ENCODE measurements around the gene ZNF625. TPM values are rescaled to one million over a fixed set of nuclear protein-coding genes. Genes with fewer than 3 reads are reported as not detected.

The ZNF625 gene
- total RNA-seq, 1 donor from 2014 or later: 16.1 TPM

DNA sequence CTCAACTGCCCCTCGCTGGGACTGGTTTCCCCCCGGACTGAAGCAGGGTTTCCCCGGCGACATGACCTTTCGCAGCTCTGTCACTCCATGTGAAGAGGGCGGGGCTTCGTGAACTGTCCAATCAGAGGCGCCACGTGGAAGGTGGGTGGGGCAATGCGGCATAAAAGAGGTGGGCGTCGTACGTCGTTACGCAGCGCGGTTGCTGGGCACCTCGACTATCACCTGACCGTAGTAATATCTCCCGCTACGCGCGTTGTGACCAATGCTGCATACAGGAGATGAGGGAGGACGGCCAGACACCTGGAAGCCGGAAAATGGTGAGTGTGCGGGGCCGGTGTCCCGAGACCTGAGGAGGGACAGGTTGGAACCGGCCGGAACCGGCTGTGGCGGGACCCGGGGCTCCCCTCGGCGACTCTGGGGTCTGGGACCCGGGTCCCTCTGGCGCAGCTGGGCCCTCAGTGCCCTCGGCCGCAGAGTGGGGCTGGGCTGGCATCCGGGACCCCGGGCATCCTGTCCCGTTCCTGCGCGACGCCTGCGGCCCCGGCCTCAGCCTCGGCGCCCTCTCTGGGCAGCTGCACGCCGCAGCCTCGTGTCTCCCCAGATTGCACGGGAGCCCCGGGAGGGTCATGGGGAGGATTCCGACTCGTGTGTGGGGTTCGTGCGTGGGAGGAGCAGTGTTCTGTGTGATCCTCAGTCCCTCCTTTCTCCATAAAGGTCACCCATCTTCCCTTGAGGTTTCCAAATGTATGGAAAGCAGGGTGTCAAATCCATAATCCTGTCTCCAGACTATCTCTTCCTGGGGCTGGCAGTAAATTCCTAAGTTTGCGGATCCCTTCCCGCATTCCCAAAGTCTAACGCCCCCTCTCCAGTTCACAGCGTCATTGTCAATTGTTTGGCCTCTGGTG, 38.5 kb upstream of the ZNF625 start:
- Histone ChIP-seq H3K9me3 (ENCODE audit: insufficient read depth, low read depth, low read length) (peaks cover 32% of the 10 kb centered on the region), H4K20me1 (ENCODE audit: insufficient read depth, low read length) (no peaks in the 10 kb centered on the region), H3K27ac (ENCODE audit: low read depth, low read length) (no peak overlapping the region), H3K4me3 (ENCODE audit: insufficient read depth, low read depth, low read length) (peak overlapping the region; percentile 42), H3K4me1 (ENCODE audit: insufficient read depth, low read length) (no peaks in the 10 kb centered on the region), H3K79me2 (ENCODE audit: insufficient read depth, low read length) (no peaks in the 10 kb centered on the region), H2AFZ (ENCODE audit: low read depth, low read length) (peak overlapping the region; percentile 52), H3K9ac (ENCODE audit: low read length) (peak overlapping the region; percentile 23), H3K4me2 (ENCODE audit: low read length) (peak overlapping the region; percentile 71), H3K27me3 (ENCODE audit: insufficient read depth, low read length) (no peaks in the 10 kb centered on the region), H3K36me3 (ENCODE audit: insufficient read depth, low read length) (peaks cover 4% of the 10 kb centered on the region)
- no peak for FAIRE-seq
- TF ChIP-seq, protein P1, sequence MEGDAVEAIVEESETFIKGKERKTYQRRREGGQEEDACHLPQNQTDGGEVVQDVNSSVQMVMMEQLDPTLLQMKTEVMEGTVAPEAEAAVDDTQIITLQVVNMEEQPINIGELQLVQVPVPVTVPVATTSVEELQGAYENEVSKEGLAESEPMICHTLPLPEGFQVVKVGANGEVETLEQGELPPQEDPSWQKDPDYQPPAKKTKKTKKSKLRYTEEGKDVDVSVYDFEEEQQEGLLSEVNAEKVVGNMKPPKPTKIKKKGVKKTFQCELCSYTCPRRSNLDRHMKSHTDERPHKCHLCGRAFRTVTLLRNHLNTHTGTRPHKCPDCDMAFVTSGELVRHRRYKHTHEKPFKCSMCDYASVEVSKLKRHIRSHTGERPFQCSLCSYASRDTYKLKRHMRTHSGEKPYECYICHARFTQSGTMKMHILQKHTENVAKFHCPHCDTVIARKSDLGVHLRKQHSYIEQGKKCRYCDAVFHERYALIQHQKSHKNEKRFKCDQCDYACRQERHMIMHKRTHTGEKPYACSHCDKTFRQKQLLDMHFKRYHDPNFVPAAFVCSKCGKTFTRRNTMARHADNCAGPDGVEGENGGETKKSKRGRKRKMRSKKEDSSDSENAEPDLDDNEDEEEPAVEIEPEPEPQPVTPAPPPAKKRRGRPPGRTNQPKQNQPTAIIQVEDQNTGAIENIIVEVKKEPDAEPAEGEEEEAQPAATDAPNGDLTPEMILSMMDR (IDR thresholded peaks at IDR 0.05; ENCODE audit: insufficient read depth, low read depth, low read length): no peak
- no peak for TF ChIP-seq EZH2 (IDR thresholded peaks at IDR 0.05; ENCODE audit: insufficient read depth, low read length)
- Mint-ChIP-seq H3K36me3 (ENCODE audit: low read depth, unreplicated experiment) (peaks cover 53% of the 10 kb centered on the region), H3K9me3 (ENCODE audit: unreplicated experiment) (peaks cover 66% of the 10 kb centered on the region), H3K4me3 (ENCODE audit: unreplicated experiment) (no peak overlapping the region), H3K4me1 (ENCODE audit: low read depth, unreplicated experiment) (no peaks in the 10 kb centered on the region), H3K27ac (ENCODE audit: unreplicated experiment) (no peak overlapping the region), H3K27me3 (ENCODE audit: low read depth, unreplicated experiment) (no peaks in the 10 kb centered on the region)
- DNase-seq (ENCODE audit: low read depth): peak; percentile 58

DNA sequence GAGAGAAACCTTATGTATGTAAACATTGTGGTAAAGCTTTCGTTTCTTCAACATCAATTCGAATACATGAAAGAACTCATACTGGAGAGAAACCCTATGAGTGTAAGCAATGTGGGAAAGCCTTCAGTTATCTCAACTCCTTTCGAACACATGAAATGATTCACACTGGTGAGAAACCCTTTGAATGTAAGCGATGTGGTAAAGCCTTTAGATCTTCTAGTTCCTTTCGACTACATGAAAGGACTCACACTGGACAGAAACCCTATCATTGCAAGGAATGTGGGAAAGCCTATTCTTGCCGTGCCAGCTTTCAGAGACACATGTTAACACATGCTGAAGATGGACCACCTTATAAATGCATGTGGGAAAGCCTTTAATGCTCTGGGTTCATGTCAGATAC, 31.1 kb upstream of the ZNF625 start:
- TF ChIP-seq, protein P1 (IDR thresholded peaks at IDR 0.05; ENCODE audit: insufficient read depth, low read depth, low read length): no peak
- no peak for TF ChIP-seq EZH2 (IDR thresholded peaks at IDR 0.05; ENCODE audit: insufficient read depth, low read length)
- Mint-ChIP-seq H3K27me3 (ENCODE audit: low read depth, unreplicated experiment) (no peaks in the 10 kb centered on the region), H3K9me3 (ENCODE audit: unreplicated experiment) (peaks cover 83% of the 10 kb centered on the region), H3K36me3 (ENCODE audit: low read depth, unreplicated experiment) (peaks cover 83% of the 10 kb centered on the region), H3K4me3 (ENCODE audit: unreplicated experiment) (no peak overlapping the region), H3K27ac (ENCODE audit: unreplicated experiment) (no peak overlapping the region), H3K4me1 (ENCODE audit: low read depth, unreplicated experiment) (no peaks in the 10 kb centered on the region)
- Histone ChIP-seq H4K20me1 (ENCODE audit: insufficient read depth, low read length) (no peaks in the 10 kb centered on the region), H3K27me3 (ENCODE audit: insufficient read depth, low read length) (no peaks in the 10 kb centered on the region), H3K36me3 (ENCODE audit: insufficient read depth, low read length) (peaks cover 29% of the 10 kb centered on the region), H3K4me1 (ENCODE audit: insufficient read depth, low read length) (no peaks in the 10 kb centered on the region), H2AFZ (ENCODE audit: low read depth, low read length) (no peak overlapping the region), H3K9ac (ENCODE audit: low read length) (no peak overlapping the region), H3K79me2 (ENCODE audit: insufficient read depth, low read length) (peaks cover 5% of the 10 kb centered on the region), H3K4me2 (ENCODE audit: low read length) (no peak overlapping the region), H3K4me3 (ENCODE audit: insufficient read depth, low read depth, low read length) (no peak overlapping the region), H3K27ac (ENCODE audit: low read depth, low read length) (no peak overlapping the region), H3K9me3 (ENCODE audit: insufficient read depth, low read depth, low read length) (peaks cover 57% of the 10 kb centered on the region)
- DNase-seq (ENCODE audit: low read depth) (no peak), FAIRE-seq (no peak)

DNA sequence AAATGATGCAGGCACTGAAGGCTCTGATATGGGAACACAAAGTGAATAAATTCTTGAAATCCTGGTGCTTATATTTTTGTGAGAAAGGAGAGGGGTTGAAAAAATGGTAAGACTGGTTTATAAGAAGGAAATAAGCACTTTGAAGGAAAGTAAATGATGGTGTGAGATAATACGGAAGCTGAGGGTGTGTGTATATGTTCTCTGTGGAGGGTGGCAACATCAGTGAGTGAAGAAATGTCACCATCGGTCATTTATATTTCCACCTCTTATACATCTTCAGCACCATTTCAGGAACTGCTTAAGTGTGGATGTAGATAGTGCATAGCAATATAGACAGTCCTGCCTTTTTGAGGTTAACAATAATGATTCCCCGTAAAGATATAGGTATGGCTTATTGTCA, 23.8 kb upstream of the ZNF625 start:
- Histone ChIP-seq H3K4me1 (ENCODE audit: insufficient read depth, low read length) (no peaks in the 10 kb centered on the region), H3K27me3 (ENCODE audit: insufficient read depth, low read length) (no peaks in the 10 kb centered on the region), H3K79me2 (ENCODE audit: insufficient read depth, low read length) (peaks cover 24% of the 10 kb centered on the region), H3K27ac (ENCODE audit: low read depth, low read length) (no peak overlapping the region), H2AFZ (ENCODE audit: low read depth, low read length) (no peak overlapping the region), H4K20me1 (ENCODE audit: insufficient read depth, low read length) (no peaks in the 10 kb centered on the region), H3K9ac (ENCODE audit: low read length) (no peak overlapping the region), H3K4me2 (ENCODE audit: low read length) (no peak overlapping the region), H3K36me3 (ENCODE audit: insufficient read depth, low read length) (peaks cover 3% of the 10 kb centered on the region), H3K9me3 (ENCODE audit: insufficient read depth, low read depth, low read length) (peaks cover 24% of the 10 kb centered on the region), H3K4me3 (ENCODE audit: insufficient read depth, low read depth, low read length) (no peak overlapping the region)
- no peak for DNase-seq (ENCODE audit: low read depth)
- TF ChIP-seq, protein P1 (IDR thresholded peaks at IDR 0.05; ENCODE audit: insufficient read depth, low read depth, low read length): no peak
- no peak for TF ChIP-seq EZH2 (IDR thresholded peaks at IDR 0.05; ENCODE audit: insufficient read depth, low read length)
- H3K9me3 Mint-ChIP-seq (ENCODE audit: unreplicated experiment): peaks cover 44% of the 10 kb centered on the region
- no peak overlapping the region for H3K27ac Mint-ChIP-seq (ENCODE audit: unreplicated experiment)
- peaks cover 50% of the 10 kb centered on the region for H3K36me3 Mint-ChIP-seq (ENCODE audit: low read depth, unreplicated experiment)
- no peak overlapping the region for H3K4me3 Mint-ChIP-seq (ENCODE audit: unreplicated experiment)
- no peaks in the 10 kb centered on the region for H3K4me1 Mint-ChIP-seq (ENCODE audit: low read depth, unreplicated experiment)
- no peak for FAIRE-seq
- no peaks in the 10 kb centered on the region for H3K27me3 Mint-ChIP-seq (ENCODE audit: low read depth, unreplicated experiment)
